ENCODE results near the gene CDON. TPM values are rescaled to one million over a fixed set of nuclear protein-coding genes. Genes with fewer than 3 reads are reported as not detected.

The CDON gene
- total RNA-seq, 1 donor: 12.3 TPM

GRCh38 chr11:125959511-125959910 is 103.2 kb downstream of the CDON start:
- Histone ChIP-seq H3K36me3 (ENCODE audit: insufficient read depth, low read length) (no peaks in the 10 kb centered on the region), H2AFZ (ENCODE audit: low read length) (no peak overlapping the region), H3K4me1 (ENCODE audit: insufficient read depth, low read length) (no peaks in the 10 kb centered on the region), H4K20me1 (ENCODE audit: insufficient read depth, low read length) (no peaks in the 10 kb centered on the region), H3K79me2 (ENCODE audit: insufficient read depth, low read length) (no peaks in the 10 kb centered on the region), H3K4me3 (ENCODE audit: insufficient read depth, low read length) (no peak overlapping the region), H3K27ac (ENCODE audit: low read depth, low read length) (no peak overlapping the region), H3K9me3 (ENCODE audit: low read depth, low read length) (no peaks in the 10 kb centered on the region), H3K4me2 (ENCODE audit: insufficient read depth, low read length) (no peak overlapping the region), H3K27me3 (ENCODE audit: insufficient read depth, low read length) (no peaks in the 10 kb centered on the region)
- TF ChIP-seq, protein P1, sequence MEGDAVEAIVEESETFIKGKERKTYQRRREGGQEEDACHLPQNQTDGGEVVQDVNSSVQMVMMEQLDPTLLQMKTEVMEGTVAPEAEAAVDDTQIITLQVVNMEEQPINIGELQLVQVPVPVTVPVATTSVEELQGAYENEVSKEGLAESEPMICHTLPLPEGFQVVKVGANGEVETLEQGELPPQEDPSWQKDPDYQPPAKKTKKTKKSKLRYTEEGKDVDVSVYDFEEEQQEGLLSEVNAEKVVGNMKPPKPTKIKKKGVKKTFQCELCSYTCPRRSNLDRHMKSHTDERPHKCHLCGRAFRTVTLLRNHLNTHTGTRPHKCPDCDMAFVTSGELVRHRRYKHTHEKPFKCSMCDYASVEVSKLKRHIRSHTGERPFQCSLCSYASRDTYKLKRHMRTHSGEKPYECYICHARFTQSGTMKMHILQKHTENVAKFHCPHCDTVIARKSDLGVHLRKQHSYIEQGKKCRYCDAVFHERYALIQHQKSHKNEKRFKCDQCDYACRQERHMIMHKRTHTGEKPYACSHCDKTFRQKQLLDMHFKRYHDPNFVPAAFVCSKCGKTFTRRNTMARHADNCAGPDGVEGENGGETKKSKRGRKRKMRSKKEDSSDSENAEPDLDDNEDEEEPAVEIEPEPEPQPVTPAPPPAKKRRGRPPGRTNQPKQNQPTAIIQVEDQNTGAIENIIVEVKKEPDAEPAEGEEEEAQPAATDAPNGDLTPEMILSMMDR (IDR thresholded peaks at IDR 0.05; ENCODE audit: extremely low read depth, low read depth, low read length): no peak
- no peak for DNase-seq (ENCODE audit: insufficient read length, low spot score, missing footprints)

GRCh38 chr11:125958872-125959400 is 103.7 kb downstream of the CDON start:
- Histone ChIP-seq H3K79me2 (ENCODE audit: insufficient read depth, low read length) (no peaks in the 10 kb centered on the region), H3K9me3 (ENCODE audit: low read depth, low read length) (no peaks in the 10 kb centered on the region), H2AFZ (ENCODE audit: low read length) (no peak overlapping the region), H3K27me3 (ENCODE audit: insufficient read depth, low read length) (no peaks in the 10 kb centered on the region), H3K4me2 (ENCODE audit: insufficient read depth, low read length) (no peak overlapping the region), H3K36me3 (ENCODE audit: insufficient read depth, low read length) (no peaks in the 10 kb centered on the region), H3K27ac (ENCODE audit: low read depth, low read length) (no peak overlapping the region), H4K20me1 (ENCODE audit: insufficient read depth, low read length) (no peaks in the 10 kb centered on the region), H3K4me3 (ENCODE audit: insufficient read depth, low read length) (no peak overlapping the region), H3K4me1 (ENCODE audit: insufficient read depth, low read length) (no peaks in the 10 kb centered on the region)
- no peak for DNase-seq (ENCODE audit: insufficient read length, low spot score, missing footprints)
- TF ChIP-seq, protein P1 (IDR thresholded peaks at IDR 0.05; ENCODE audit: extremely low read depth, low read depth, low read length): no peak

DNA sequence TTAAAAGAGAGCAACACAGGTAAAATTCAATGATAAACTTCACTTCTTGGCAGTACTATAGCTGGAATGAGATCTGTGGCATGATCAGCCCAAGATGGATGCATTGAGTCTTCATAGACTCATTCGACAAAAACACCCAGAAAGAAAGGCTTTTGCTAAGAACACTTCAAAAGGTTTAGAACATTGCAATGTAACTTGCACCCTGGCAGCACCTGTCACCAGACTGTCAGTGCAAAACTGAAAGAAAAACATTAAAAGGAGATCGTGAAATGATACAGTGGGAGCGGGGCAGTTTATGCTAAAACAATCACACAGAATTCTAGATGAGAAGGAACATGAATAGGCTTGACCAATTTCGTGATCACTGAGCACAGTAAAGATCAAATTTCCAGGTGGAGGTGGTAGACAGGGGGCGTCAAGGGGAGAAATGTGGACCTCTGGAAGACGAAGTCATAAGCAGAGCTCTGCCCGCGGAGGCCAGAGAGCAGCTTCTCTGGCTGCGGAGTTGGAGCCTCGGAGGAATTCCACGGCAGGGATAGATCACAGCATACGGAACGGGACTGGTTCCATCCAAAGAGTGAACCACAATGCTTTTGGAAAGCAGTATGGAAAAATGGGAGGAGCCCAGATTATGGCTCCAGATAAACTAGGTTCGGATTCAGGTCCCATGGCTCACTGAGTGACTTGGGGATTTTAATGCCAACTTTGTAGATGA is 104.9 kb downstream of the CDON start:
- no peaks in the 10 kb centered on the region for H3K79me2 ChIP-seq (ENCODE audit: insufficient read depth, low read length)
- TF ChIP-seq, protein P1 (IDR thresholded peaks at IDR 0.05; ENCODE audit: extremely low read depth, low read depth, low read length): no peak
- H3K4me3 ChIP-seq (ENCODE audit: insufficient read depth, low read length): no peak overlapping the region
- no peak overlapping the region for H2AFZ ChIP-seq (ENCODE audit: low read length)
- no peaks in the 10 kb centered on the region for H3K27me3 ChIP-seq (ENCODE audit: insufficient read depth, low read length)
- H4K20me1 ChIP-seq (ENCODE audit: insufficient read depth, low read length): no peaks in the 10 kb centered on the region
- no peak overlapping the region for H3K27ac ChIP-seq (ENCODE audit: low read depth, low read length)
- H3K4me2 ChIP-seq (ENCODE audit: insufficient read depth, low read length): no peak overlapping the region
- H3K4me1 ChIP-seq (ENCODE audit: insufficient read depth, low read length): no peaks in the 10 kb centered on the region
- no peaks in the 10 kb centered on the region for H3K9me3 ChIP-seq (ENCODE audit: low read depth, low read length)
- peak; percentile 23 for DNase-seq (ENCODE audit: insufficient read length, low spot score, missing footprints)
- no peaks in the 10 kb centered on the region for H3K36me3 ChIP-seq (ENCODE audit: insufficient read depth, low read length)

- H2AFZ ChIP-seq (ENCODE audit: low read length): peak overlapping the region; percentile 35
Observed at GRCh38 chr11:125956391-125957134, 106.1 kb downstream of the CDON start.

More at GRCh38 chr11:125956391-125957134, 106.1 kb downstream of the CDON start:
- Histone ChIP-seq H3K79me2 (ENCODE audit: insufficient read depth, low read length) (no peaks in the 10 kb centered on the region), H3K4me2 (ENCODE audit: insufficient read depth, low read length) (no peak overlapping the region), H3K4me1 (ENCODE audit: insufficient read depth, low read length) (peaks cover 2% of the 10 kb centered on the region), H3K4me3 (ENCODE audit: insufficient read depth, low read length) (no peak overlapping the region), H3K36me3 (ENCODE audit: insufficient read depth, low read length) (no peaks in the 10 kb centered on the region), H3K27ac (ENCODE audit: low read depth, low read length) (no peak overlapping the region), H4K20me1 (ENCODE audit: insufficient read depth, low read length) (no peaks in the 10 kb centered on the region), H3K9me3 (ENCODE audit: low read depth, low read length) (no peaks in the 10 kb centered on the region), H3K27me3 (ENCODE audit: insufficient read depth, low read length) (no peaks in the 10 kb centered on the region)
- peak; percentile 69 for DNase-seq (ENCODE audit: insufficient read length, low spot score, missing footprints)
- TF ChIP-seq, protein P1 (IDR thresholded peaks at IDR 0.05; ENCODE audit: extremely low read depth, low read depth, low read length): no peak

Measured in osteoblast (primary cell).